ENCODE data around the gene AKAP6. TPM values are rescaled to one million over a fixed set of nuclear protein-coding genes. Genes with fewer than 3 reads are reported as not detected.

The AKAP6 gene
- total and polyA plus RNA-seq, 2 of the 8 experiments (the other 6 are each of a cell fraction or from before 2014, with no cell fraction given) = 0.09 to 0.89 TPM

- 0 out of 2 replicates have a peak overlapping the region, but pooled peaks have one; percentile 11 for H2AFZ ChIP-seq (ENCODE audit: low read length)
- FAIRE-seq (no peak), DNase-seq (ENCODE audit: low read depth in 1 of 2, low spot score in 2 of 2) (no peak)
- H3K9ac ChIP-seq (replicated peaks in 1 of 4; ENCODE audit: extremely low read depth in 1 of 4, low read depth in 3 of 4, low read length in 3 of 4) = no peak overlapping the region
- H3K4ac ChIP-seq (replicated peaks; ENCODE audit: insufficient read length, low read depth, low read length) = no peak overlapping the region
- no peak overlapping the region for H2AK5ac ChIP-seq (ENCODE audit: low read depth, low read length)
- no peak overlapping the region for H2BK15ac ChIP-seq (ENCODE audit: low read length)
- H2BK5ac ChIP-seq (ENCODE audit: low read depth, low read length) = no peak overlapping the region
- H3K79me1 ChIP-seq (ENCODE audit: low read depth, low read length) = no peaks in the 10 kb centered on the region
- ChIA-PET POLR2A (ENCODE audit: partially characterized antibody) (no interaction called here), CTCF (ENCODE audit: partially characterized antibody) (interaction anchor here (2.3 kb wide), 1 partner anchor 10 kb away, joined by 7 read pairs; no protein-coding TSS in a partner anchor)
- H3K56ac ChIP-seq (replicated peaks; ENCODE audit: insufficient read length, low read depth, low read length) = no peak overlapping the region
- H2BK120ac ChIP-seq (replicated peaks; ENCODE audit: low read depth, low read length) = no peak overlapping the region
- no peak overlapping the region for H4K8ac ChIP-seq (ENCODE audit: extremely low read depth, insufficient read depth, low read length)
- 94% methylated on average over 4 of the region's 4 CpGs; no CpG with 5 or more reads in 1 of the 2 experiments for WGBS, 2 experiments (ENCODE audit: extremely low coverage in 1 of 2, insufficient coverage in 1 of 2, insufficient read length in 1 of 2, insufficient replicate concordance in 2 of 2, low coverage in 1 of 2, low lambda C conversion rate in 2 of 2, missing lambda C conversion rate in 1 of 2)
- no peaks in the 10 kb centered on the region for H3K27me3 ChIP-seq (replicated peaks in 1 of 4; ENCODE audit: control insufficient read depth in 3 of 4, extremely low read depth in 1 of 4, insufficient read depth in 3 of 4, low read length in 3 of 4)
- TF ChIP-seq BCL11A (IDR thresholded peaks at IDR 0.05; ENCODE audit: low read depth in 2 of 2, low read length in 2 of 2) (no peak), ZNF274 (IDR thresholded peaks at IDR 0.05; ENCODE audit: borderline replicate concordance, extremely low read depth, low read length) (no peak), POLR2A (IDR thresholded peaks at IDR 0.05; ENCODE audit: control extremely low read depth in 1 of 2, low read depth in 2 of 2, low read length in 2 of 2) (no peak), PHF8 (conservative IDR thresholded peaks at IDR 0.05; ENCODE audit: low read depth, low read length) (no peak), KDM1A (IDR thresholded peaks at IDR 0.05; ENCODE audit: borderline replicate concordance, low read length) (no peak), RXRA (IDR thresholded peaks at IDR 0.05; ENCODE audit: insufficient read depth, low read depth, low read length) (no peak), POLR2AphosphoS5 (IDR thresholded peaks at IDR 0.05; ENCODE audit: low read depth, low read length) (no peak), KDM5A (IDR thresholded peaks at IDR 0.05; ENCODE audit: low read length) (no peak)
- no peak overlapping the region for H3K23ac ChIP-seq (ENCODE audit: insufficient read length)
- no peak overlapping the region for H3K4me3 ChIP-seq (ENCODE audit: extremely low read depth in 1 of 4, insufficient read depth in 2 of 4, low read depth in 3 of 4, low read length in 4 of 4)
- H4K5ac ChIP-seq (ENCODE audit: insufficient read length, low read depth, low read length) = no peak overlapping the region
- no peaks in the 10 kb centered on the region for H4K20me1 ChIP-seq (replicated peaks in 1 of 2; ENCODE audit: control insufficient read depth in 1 of 2, insufficient read depth in 2 of 2, low read length in 2 of 2)
- no peaks in the 10 kb centered on the region for H3K23me2 ChIP-seq (ENCODE audit: low read depth, low read length)
- H2BK12ac ChIP-seq (ENCODE audit: low read depth, low read length) = no peak overlapping the region
- H4K91ac ChIP-seq (replicated peaks; ENCODE audit: insufficient read length, low read length) = no peak overlapping the region
- H3K4me2 ChIP-seq (ENCODE audit: insufficient read depth in 1 of 2, low read depth in 2 of 2, low read length in 2 of 2) = no peak overlapping the region
- no peak overlapping the region for H3K27ac ChIP-seq (ENCODE audit: low read depth, low read length)
- no peaks in the 10 kb centered on the region for H3K79me2 ChIP-seq (ENCODE audit: control insufficient read depth in 1 of 2, insufficient read depth in 2 of 2, low read length in 2 of 2)
- no peak overlapping the region for H3K18ac ChIP-seq (ENCODE audit: extremely low read depth, low read length)
- H3K9me3 ChIP-seq (ENCODE audit: insufficient read depth in 2 of 2, low read depth in 1 of 2, low read length in 1 of 2) = peaks cover 8 to 11% of the 10 kb centered on the region in 2 experiments; a peak in 2 of 4 replicates
- H2BK20ac ChIP-seq (ENCODE audit: low read length) = no peak overlapping the region
- H3K36me3 ChIP-seq (ENCODE audit: control insufficient read depth in 2 of 4, insufficient read depth in 4 of 4, low read length in 3 of 4) = no peaks in the 10 kb centered on the region; a peak in 1 of 8 replicates
- H3K4me1 ChIP-seq (replicated peaks in 1 of 4; ENCODE audit: control insufficient read depth in 3 of 4, insufficient read depth in 4 of 4, low read length in 3 of 4) = no peaks in the 10 kb centered on the region; a peak in 1 of 7 replicates
- no peak overlapping the region for H3K14ac ChIP-seq (ENCODE audit: insufficient read length)
Measured at GRCh38 chr14:32417956-32418552, 89.0 kb downstream of the AKAP6 start.
